HG02588 (cell line): Measurements from ENCODE around the gene CLDN9.

Source experiments
- ATAC-seq: cut with Tn5 transposase; IDR thresholded peaks from one replicate; pipeline ENCODE4 v1.9.1; 2021; ENCODE audit warnings: mild to moderate bottlenecking, moderate library complexity; ENCODE audit not compliant: unreplicated experiment

CLDN9 gene

GRCh38 chr16:3015865-3016521 is 3.3 kb downstream of the CLDN9 start:
- ATAC-seq, result no peak

- no peak for ATAC-seq
These were observed 4.6 kb downstream of the CLDN9 start for GRCh38 chr16:3017344-3017743.

GRCh38 chr16:3017794-3018506 is 5.2 kb downstream of the CLDN9 start, which contains the start of gene CLDN6:
TSS of gene CLDN6 (minus strand) at chr16:3018183. CDS start at chr16:3016021, 2,162 bp downstream.
- ATAC-seq, result no peak

- no peak for ATAC-seq
These were observed 7.0 kb downstream of the CLDN9 start for GRCh38 chr16:3019594-3020246.

GRCh38 chr16:3020247-3020603 is 7.5 kb downstream of the CLDN9 start, which contains the start of gene TNFRSF12A:
TSS of gene TNFRSF12A (plus strand) at chr16:3020368. CDS start at chr16:3020398, 30 bp downstream.
- no peak for ATAC-seq

- ATAC-seq, result no peak
These were observed 8.1 kb downstream of the CLDN9 start for GRCh38 chr16:3020604-3021448.

GRCh38 chr16:3021449-3022207 is 8.9 kb downstream of the CLDN9 start:
- ATAC-seq, result no peak

- no peak for ATAC-seq
These were observed 9.5 kb downstream of the CLDN9 start for GRCh38 chr16:3022208-3022683.

GRCh38 chr16:3022684-3023414 is 10.1 kb downstream of the CLDN9 start:
- ATAC-seq, result no peak

- ATAC-seq, result no peak
These were observed 10.6 kb downstream of the CLDN9 start for GRCh38 chr16:3023415-3023668.

GRCh38 chr16:3023669-3024478 is 11.2 kb downstream of the CLDN9 start, which contains the start of the genes HCFC1R1 and THOC6:
TSS of gene HCFC1R1 (minus strand) at chr16:3023942. CDS start at chr16:3023941, 1 bp downstream.
TSS of gene THOC6 (plus strand) at chr16:3024035. CDS start at chr16:3024327, 292 bp downstream.
- peak; percentile 73 for ATAC-seq

- ATAC-seq, result no peak
These were observed 12.6 kb downstream of the CLDN9 start for GRCh38 chr16:3025032-3026002.

- no peak for ATAC-seq
These were observed 13.3 kb downstream of the CLDN9 start for GRCh38 chr16:3026003-3026378.

- no peak for ATAC-seq
These were observed 14.1 kb downstream of the CLDN9 start for GRCh38 chr16:3026609-3027488.

GRCh38 chr16:3027489-3027795 is 14.7 kb downstream of the CLDN9 start:
- no peak for ATAC-seq

GRCh38 chr16:3027983-3028715 is 15.4 kb downstream of the CLDN9 start:
- peak; percentile 28 for ATAC-seq
